Midbrain (tissue), 1 donor: Measurements from ENCODE around the gene STAM2.

Source experiments
- DNase-seq: peaks from one replicate; lab custom pipeline; 2025; lab: John Stamatoyannopoulos, UW

STAM2 gene

GRCh38 chr2:152071092-152071491 lies 104.5 kb downstream of the STAM2 start:
- DNase-seq, result no peak

GRCh38 chr2:152068226-152068625 lies 107.3 kb downstream of the STAM2 start:
- no peak for DNase-seq

- DNase-seq, result no peak
Measured at GRCh38 chr2:152067823-152068222, 107.7 kb downstream of the STAM2 start.
